Measurements from ENCODE around the gene MON1B. TPM values are rescaled to one million over a fixed set of nuclear protein-coding genes. Genes with fewer than 3 reads are reported as not detected.

Gene MON1B
- total and polyA plus RNA-seq, 5 donors, result 9.1 to 25.2 (median 22.6) TPM

DNA sequence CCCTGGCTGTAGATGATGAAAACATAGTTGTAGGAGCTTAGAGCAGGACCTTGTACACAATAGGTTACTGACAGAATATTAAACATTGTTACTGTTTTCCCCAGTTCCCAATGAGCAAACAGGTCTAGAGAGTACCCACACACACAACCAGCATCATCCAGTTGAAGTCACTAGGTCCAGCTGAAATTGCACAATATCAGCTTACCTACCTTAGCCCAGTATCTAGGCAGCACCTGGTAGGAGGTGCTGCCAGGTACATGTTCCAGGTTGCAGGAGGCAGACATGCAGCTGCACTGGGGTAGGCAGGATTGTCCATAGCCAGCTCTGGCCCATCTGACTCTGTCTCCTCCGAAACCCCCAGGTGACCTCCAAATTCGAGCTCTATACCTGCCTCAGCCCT is 6.8 kb downstream of the MON1B start:
- Histone ChIP-seq H3K9me3 (ENCODE audit: control insufficient read depth, low read length) (no peaks in the 10 kb centered on the region), H3K27me3 (ENCODE audit: control insufficient read depth, insufficient read depth) (no peaks in the 10 kb centered on the region), H3K27ac (ENCODE audit: low read length) (no peak overlapping the region), H3K4me1 (ENCODE audit: control insufficient read depth, insufficient read depth, low read length) (no peaks in the 10 kb centered on the region), H3K4me3 (ENCODE audit: low read length) (no peak overlapping the region)
- DNase-seq (no peak), ATAC-seq (no peak)
- intact Hi-C loops (cut with DNase I), result no loop called here
- 99% methylated on average over 2 of the region's 2 CpGs for WGBS

DNA sequence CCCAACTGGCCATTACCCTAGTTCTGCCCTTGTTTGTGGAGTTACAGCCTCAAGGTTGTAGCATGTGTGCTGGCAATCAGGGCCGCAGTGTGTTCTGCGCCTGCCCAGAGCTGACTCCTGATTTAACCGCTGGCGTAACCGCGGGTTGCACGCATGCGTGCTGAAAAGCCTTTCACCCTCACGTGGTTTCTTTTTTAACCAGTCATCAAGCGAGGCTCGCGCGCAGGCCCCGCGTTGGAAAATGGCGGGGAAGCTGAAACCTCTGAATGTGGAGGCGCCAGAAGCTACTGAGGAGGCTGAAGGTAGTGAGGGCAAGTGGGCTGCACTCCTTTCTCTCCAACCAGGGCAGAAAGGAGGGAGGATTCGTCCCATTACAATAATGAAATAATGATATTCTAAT is 8.2 kb downstream of the MON1B start, which contains the start of gene SYCE1L:
Gene SYCE1L, plus strand, starts transcription at position 198 of the 400 bp plus-strand sequence. Its CDS starts 44 bp downstream, at position 242.
- H3K4me1 ChIP-seq (ENCODE audit: control insufficient read depth, insufficient read depth, low read length), result no peaks in the 10 kb centered on the region
- H3K9me3 ChIP-seq (ENCODE audit: control insufficient read depth, low read length), result no peaks in the 10 kb centered on the region
- no peaks in the 10 kb centered on the region for H3K27me3 ChIP-seq (ENCODE audit: control insufficient read depth, insufficient read depth)
- no peak within 1 kb of the TSS for H3K4me3 ChIP-seq (ENCODE audit: low read length)
- ATAC-seq (no peak), DNase-seq (no peak)
- 96% methylated on average over 18 of the region's 18 CpGs for WGBS
- no peak within 1 kb of the TSS for H3K27ac ChIP-seq (ENCODE audit: low read length)
- intact Hi-C loops (cut with DNase I), result no loop called here

DNA sequence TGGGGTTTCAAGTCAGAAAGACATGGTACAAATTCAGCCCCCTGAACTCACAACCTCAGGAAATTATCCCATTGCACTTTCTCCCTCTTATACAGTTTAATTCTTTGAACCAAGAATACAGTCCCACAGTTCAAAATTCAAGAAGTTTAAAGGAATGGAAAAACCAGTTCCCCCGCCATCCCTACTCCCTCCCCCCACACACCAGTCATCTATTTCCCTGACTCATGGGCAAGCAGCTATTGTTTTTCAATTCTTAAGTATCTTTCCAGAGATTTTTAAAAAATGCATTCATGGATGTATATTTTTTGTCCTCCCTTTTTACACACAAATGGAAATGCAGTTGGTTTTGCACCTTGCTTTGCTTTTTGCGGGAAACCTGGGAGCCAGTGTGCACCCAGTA is 15.5 kb downstream of the MON1B start:
- no peaks in the 10 kb centered on the region for H3K4me1 ChIP-seq (ENCODE audit: control insufficient read depth, insufficient read depth, low read length)
- 67% methylated on average over 2 of the region's 2 CpGs for WGBS
- no peak overlapping the region for H3K27ac ChIP-seq (ENCODE audit: low read length)
- no peak for ATAC-seq
- DNase-seq, result no peak
- no peaks in the 10 kb centered on the region for H3K27me3 ChIP-seq (ENCODE audit: control insufficient read depth, insufficient read depth)
- no peak overlapping the region for H3K4me3 ChIP-seq (ENCODE audit: low read length)
- H3K9me3 ChIP-seq (ENCODE audit: control insufficient read depth, low read length), result no peaks in the 10 kb centered on the region
- intact Hi-C loops (cut with DNase I), result no loop called here

DNA sequence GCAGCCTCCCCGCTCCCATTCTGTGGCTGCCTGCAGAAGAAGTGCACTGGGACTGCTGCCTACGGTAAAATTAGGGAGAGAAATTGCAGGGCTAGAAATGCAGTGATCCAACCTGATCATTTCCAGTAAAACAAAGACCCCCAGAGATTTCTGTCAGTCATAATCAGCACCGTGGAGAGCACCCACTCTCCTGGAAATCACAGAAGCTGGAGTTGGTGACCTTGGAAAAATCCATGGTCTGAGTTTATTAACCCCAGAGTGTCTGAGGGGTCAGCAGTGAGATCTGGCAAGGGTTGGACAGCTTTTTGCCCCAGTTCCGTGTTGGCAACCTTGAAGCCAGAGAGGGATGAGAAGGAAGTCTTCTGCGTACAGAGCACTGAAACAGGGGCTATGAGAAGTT is 16.0 kb downstream of the MON1B start:
- no peaks in the 10 kb centered on the region for H3K9me3 ChIP-seq (ENCODE audit: control insufficient read depth, low read length)
- ATAC-seq (no peak), DNase-seq (no peak)
- no peaks in the 10 kb centered on the region for H3K4me1 ChIP-seq (ENCODE audit: control insufficient read depth, insufficient read depth, low read length)
- 53% methylated on average over 5 of the region's 5 CpGs for WGBS
- H3K4me3 ChIP-seq (ENCODE audit: low read length), result no peak overlapping the region
- intact Hi-C loops (cut with DNase I), result no loop called here
- H3K27ac ChIP-seq (ENCODE audit: low read length), result no peak overlapping the region
- H3K27me3 ChIP-seq (ENCODE audit: control insufficient read depth, insufficient read depth), result no peaks in the 10 kb centered on the region

DNA sequence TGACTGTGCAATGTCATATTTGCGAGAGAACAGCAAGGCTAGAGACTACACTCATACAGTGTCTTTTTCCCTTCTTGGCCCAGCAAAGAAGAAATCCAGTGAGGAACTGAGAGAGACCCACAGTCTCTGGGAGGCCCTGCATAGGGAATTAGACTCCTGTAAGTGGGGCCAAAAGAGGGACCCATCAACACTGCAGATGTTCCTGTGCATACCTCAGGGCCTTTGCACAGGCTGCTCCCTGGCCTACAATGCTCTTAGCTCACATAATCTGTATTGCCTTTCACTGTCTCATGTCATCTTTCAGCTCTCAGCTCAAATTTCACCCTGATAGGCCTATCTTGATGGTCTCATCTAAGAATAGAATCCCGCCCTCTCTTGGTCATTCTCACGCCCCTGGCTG is 17.4 kb downstream of the MON1B start:
- DNase-seq, result no peak
- intact Hi-C loops (cut with DNase I), result no loop called here
- Histone ChIP-seq H3K4me3 (ENCODE audit: low read length) (no peak overlapping the region), H3K9me3 (ENCODE audit: control insufficient read depth, low read length) (no peaks in the 10 kb centered on the region), H3K4me1 (ENCODE audit: control insufficient read depth, insufficient read depth, low read length) (peaks cover 3% of the 10 kb centered on the region), H3K27ac (ENCODE audit: low read length) (no peak overlapping the region), H3K27me3 (ENCODE audit: control insufficient read depth, insufficient read depth) (no peaks in the 10 kb centered on the region)
- no peak for ATAC-seq
- 82% methylated on average over 3 of the region's 3 CpGs for WGBS

DNA sequence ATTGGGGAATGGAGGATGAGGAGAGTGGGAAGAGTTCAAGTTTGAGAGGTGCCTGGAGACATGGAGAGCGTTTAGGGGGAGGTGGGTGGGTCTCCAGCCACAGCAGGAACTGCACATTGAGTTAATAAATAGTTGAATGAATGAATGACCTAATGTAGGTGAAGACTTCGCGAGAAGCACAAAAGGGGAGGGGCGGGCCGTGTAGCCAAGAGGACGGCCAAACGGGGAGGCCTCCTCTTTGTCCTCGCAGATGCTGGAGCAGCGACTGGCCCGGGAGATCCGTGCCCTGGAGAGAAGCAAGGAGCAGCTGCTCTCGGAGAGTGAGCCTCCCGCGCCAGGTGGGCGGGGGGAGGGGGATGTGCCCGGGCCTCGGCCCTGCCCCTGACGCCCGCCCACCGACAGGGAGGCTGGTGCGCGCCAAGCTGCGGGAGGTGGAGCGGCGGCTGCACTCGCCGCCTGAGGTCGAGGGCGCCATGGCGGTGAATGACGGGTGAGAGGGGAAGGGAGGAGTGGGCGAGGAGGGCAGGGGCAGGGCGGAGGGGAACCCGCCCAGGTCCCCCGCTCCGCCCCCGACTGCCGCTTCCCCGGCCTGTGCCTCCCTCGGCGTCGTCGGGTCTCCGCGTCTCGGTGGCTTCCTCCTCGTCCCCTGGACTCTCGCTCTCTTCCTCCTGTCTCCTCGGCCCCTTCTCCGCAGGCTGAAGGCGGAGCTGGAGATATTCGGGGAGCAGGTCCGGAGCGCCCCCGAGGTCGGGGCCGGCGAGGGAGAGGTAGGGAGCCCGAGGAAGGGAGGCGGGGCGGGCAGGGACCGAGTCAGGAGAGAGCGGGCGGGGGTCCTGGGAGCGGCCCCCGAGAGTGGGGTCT is 21.1 kb downstream of the MON1B start:
- ATAC-seq (peak; percentile 61 to 73), DNase-seq (peak; percentile 62 to 82 (median 77))
- Histone ChIP-seq H3K9me3 (ENCODE audit: control insufficient read depth, low read length) (no peaks in the 10 kb centered on the region), H3K4me3 (ENCODE audit: low read length) (peak overlapping the region; percentile 41), H3K27me3 (ENCODE audit: control insufficient read depth, insufficient read depth) (no peaks in the 10 kb centered on the region), H3K27ac (ENCODE audit: low read length) (no peak overlapping the region), H3K4me1 (ENCODE audit: control insufficient read depth, insufficient read depth, low read length) (peaks cover 7% of the 10 kb centered on the region)
- intact Hi-C loops (cut with DNase I), result no loop called here
- WGBS, result 2% methylated on average over 65 of the region's 66 CpGs

DNA sequence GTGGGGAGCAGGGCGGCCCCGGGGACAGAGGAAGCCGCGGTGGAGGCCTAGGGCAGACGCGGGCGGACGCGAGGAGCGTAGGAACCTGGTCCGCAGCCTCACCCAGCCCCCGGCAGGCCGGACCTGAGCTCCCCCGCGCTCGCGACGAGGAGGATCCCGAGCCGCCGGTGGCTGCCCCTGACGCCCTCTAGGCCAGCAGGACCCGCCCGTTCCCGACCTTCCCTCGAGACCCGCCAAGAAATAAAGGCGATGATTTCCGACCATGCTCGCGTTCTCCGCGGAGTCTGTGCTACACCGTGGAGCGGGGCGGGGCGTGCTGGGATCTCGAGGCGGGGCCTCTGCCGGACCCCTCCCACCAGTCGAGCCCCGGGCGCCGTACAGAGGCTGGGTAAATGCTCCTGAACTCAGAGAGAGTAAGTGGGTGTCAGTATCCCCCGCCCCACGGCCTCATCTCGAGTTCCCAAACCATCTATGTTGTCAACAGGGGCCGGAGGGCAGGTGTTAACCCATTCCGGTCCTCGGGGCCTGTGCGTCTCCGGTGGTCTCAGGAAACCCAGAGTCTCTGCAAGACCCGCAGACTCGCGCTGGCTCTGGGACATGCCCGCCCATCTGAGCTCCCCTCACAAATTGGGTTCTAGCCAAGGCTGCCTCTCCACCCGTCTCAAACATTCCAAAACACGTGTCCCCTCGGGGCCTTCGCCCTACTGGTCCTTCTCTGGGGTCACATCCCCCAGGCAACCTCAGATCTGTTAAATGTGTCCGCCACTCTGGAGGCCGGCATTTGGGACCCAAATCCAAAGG is 22.0 kb downstream of the MON1B start:
- no peaks in the 10 kb centered on the region for H3K27me3 ChIP-seq (ENCODE audit: control insufficient read depth, insufficient read depth)
- peak; percentile 90 to 93 for ATAC-seq
- no peaks in the 10 kb centered on the region for H3K9me3 ChIP-seq (ENCODE audit: control insufficient read depth, low read length)
- peak; percentile 75 to 85 (median 85) for DNase-seq
- no peak overlapping the region for H3K27ac ChIP-seq (ENCODE audit: low read length)
- WGBS, result 14% methylated on average over 62 of the region's 62 CpGs
- intact Hi-C loops (cut with DNase I), result no loop called here
- H3K4me3 ChIP-seq (ENCODE audit: low read length), result peak overlapping the region; percentile 41
- peaks cover 7% of the 10 kb centered on the region for H3K4me1 ChIP-seq (ENCODE audit: control insufficient read depth, insufficient read depth, low read length)

DNA sequence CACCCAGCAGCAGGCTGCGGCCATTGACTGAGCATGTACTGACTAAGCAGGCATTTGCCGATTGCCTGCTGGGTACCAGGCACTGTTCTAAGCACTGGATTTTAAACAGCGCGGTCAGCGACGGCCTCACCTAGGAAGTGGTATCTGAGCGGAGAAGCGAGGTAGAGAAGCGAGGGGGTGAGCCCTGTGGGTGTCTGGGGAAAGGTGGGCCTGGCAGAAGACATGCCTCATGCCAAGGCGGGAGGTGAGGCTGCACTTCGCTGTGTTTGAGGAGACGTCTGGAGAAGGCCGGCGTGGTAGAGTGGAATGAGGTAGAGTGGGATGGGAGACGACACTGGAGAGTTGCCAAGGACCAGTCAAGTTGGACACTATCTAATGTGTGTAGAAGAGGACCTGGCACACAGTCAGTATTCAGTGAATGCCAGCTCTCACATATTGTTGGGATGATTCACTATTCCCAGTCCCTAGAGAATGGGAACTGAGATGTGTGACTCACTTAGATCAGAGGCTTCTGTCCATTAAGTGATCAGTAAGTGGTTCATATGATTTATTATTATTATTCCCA is 22.6 kb downstream of the MON1B start:
- no peaks in the 10 kb centered on the region for H3K27me3 ChIP-seq (ENCODE audit: control insufficient read depth, insufficient read depth)
- H3K4me3 ChIP-seq (ENCODE audit: low read length), result no peak overlapping the region
- ATAC-seq, result peak; percentile 47 to 71
- DNase-seq, result peak in 1 of 3 donors; percentile 55
- H3K4me1 ChIP-seq (ENCODE audit: control insufficient read depth, insufficient read depth, low read length), result peaks cover 7% of the 10 kb centered on the region
- no peak overlapping the region for H3K27ac ChIP-seq (ENCODE audit: low read length)
- WGBS, result 73% methylated on average over 15 of the region's 15 CpGs
- intact Hi-C loops (cut with DNase I), result no loop called here
- H3K9me3 ChIP-seq (ENCODE audit: control insufficient read depth, low read length), result no peaks in the 10 kb centered on the region

DNA sequence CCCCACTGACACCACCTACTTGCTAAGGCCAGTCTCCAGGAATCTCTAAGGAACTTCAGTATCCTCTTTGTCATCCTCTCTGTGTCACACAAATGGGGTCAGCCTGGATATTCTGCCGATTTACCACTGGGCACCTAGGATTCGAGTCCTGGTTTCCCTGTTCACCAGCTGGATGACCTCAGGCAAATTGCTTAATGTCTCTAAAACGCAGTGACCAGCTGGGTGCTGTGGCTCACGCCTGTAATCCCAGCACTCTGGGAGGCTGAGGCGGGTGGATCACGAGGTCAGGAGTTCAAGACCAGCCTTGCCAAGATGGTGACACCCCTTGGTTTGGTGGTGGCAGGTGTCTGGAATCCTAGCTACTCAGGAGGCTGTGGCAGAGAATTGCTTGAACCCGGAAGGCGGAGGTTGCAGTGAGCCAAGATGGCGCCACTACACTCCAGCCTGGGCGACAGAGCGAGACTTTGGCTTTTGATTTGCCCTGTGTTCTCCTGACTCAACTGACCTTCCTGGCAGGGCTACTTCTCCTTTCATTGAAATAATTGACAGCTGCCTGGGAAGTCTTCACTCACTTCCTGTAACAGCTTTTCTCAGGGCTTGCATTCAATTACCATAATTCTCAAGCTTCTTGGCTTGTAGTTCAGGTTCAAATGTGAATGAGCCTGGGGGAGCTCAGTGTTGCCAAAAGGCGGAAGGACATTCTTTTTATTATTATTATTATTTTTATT is 23.6 kb downstream of the MON1B start:
- Histone ChIP-seq H3K4me3 (ENCODE audit: low read length) (no peak overlapping the region), H3K4me1 (ENCODE audit: control insufficient read depth, insufficient read depth, low read length) (peaks cover 7% of the 10 kb centered on the region), H3K9me3 (ENCODE audit: control insufficient read depth, low read length) (no peaks in the 10 kb centered on the region), H3K27ac (ENCODE audit: low read length) (no peak overlapping the region), H3K27me3 (ENCODE audit: control insufficient read depth, insufficient read depth) (no peaks in the 10 kb centered on the region)
- ATAC-seq, result no peak
- 87% methylated on average over 12 of the region's 12 CpGs for WGBS
- intact Hi-C loops (cut with DNase I), result no loop called here
- no peak for DNase-seq

DNA sequence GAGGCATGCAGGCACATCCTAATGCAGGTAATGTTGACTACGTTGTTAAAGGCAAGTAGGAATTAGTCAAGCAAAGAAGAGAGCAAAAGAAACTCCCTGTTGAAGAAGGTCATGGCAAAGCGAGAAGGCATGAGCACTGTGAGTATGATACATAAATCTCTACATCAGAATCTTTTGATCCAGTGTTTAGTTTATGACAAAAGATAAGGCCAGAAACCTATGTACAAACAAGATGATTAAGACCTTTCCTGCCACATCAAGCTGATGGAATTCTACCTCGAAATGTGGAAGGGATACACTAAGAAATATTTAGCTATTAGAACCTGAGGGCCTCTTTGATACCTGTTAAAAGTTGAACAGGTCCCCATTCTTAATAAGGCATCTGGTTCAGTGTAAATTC is 28.4 kb downstream of the MON1B start:
- ATAC-seq (no peak), DNase-seq (no peak)
- no peaks in the 10 kb centered on the region for H3K4me1 ChIP-seq (ENCODE audit: control insufficient read depth, insufficient read depth, low read length)
- H3K4me3 ChIP-seq (ENCODE audit: low read length), result no peak overlapping the region
- H3K27me3 ChIP-seq (ENCODE audit: control insufficient read depth, insufficient read depth), result no peaks in the 10 kb centered on the region
- 94% methylated on average over 3 of the region's 3 CpGs for WGBS
- intact Hi-C loops (cut with DNase I), result no loop called here
- H3K27ac ChIP-seq (ENCODE audit: low read length), result no peak overlapping the region
- no peaks in the 10 kb centered on the region for H3K9me3 ChIP-seq (ENCODE audit: control insufficient read depth, low read length)

All from right cardiac atrium (tissue), 5 donors.